ENCODE data around the gene ST6GALNAC6.
"Not testable (repeated sequence)": the region's sequence is repeated elsewhere in the genome, so short reads cannot be mapped to it uniquely, and the experiment has no call there.

Gene ST6GALNAC6

DNA sequence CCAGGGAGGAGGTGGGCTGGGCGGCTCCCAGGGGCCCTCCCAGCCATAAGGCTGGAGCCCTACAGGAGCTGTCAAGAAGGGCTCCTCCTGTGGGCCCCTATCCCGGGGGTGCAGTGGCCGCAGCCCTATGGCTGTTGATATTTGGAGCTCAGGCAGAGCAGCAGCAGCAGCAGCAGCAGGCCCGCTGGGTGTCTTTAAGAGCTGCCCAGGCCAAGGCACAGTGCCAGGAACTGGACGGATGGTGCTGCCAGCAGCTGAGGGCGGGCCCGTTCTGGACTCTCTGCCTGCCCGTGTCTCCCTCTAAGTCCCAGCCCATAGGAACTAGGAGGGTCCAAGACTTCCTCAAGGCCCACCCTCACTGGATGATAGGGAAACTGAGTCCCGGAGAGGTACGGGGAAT is 25.5 kb downstream of the ST6GALNAC6 start:
- DNase-seq (ENCODE audit: low read depth in 2 of 2), result no peak

- DNase-seq (ENCODE audit: low read depth in 2 of 2), result no peak
Measured at GRCh38 chr9:127873223-127873691, 26.1 kb downstream of the ST6GALNAC6 start.

DNA sequence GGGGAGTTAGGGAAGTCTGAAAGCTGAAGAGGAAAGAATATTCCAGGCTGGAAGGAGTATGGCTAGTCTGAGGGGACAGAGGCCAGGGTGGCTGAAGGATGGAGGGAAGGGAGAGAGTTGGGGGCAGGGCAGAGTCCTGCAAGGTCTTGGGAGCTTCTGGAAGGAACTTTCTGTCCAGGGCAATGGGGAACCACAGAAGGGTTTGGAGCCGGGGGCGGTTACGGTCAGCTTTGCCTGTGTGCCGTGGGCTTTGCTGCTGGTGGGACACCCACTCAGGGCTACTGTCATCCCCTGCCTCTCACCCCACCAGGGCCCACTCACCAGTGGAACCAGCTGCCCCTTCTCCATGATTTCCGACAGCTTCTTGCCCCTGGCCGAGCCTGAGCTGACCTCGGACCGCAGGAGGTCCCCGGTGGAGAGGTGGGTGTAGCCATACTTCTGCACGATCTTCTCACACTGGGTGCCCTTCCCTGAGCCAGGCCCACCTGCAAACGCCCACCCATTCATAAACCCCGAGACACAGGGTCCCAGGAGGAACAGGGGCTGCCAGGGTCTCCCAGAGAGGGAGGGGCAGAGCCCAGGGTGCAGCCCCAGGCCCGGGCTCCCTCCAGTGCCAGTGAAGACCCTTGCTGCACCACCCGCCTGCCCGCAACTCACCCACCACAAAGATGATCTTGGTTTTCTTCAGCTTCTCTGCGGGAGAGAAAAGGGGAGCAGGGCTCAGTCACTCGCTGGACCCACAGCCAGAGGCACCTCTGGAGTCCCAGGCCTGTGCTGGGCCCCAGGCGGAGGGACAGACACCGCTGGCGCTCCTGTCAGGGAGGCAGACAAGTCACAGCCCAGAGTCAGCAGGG is 26.8 kb downstream of the ST6GALNAC6 start:
- no peak for DNase-seq (ENCODE audit: low read depth in 2 of 2)

GRCh38 chr9:127871531-127871930 is 27.9 kb downstream of the ST6GALNAC6 start:
- DNase-seq (ENCODE audit: low read depth in 2 of 2), result no peak

DNA sequence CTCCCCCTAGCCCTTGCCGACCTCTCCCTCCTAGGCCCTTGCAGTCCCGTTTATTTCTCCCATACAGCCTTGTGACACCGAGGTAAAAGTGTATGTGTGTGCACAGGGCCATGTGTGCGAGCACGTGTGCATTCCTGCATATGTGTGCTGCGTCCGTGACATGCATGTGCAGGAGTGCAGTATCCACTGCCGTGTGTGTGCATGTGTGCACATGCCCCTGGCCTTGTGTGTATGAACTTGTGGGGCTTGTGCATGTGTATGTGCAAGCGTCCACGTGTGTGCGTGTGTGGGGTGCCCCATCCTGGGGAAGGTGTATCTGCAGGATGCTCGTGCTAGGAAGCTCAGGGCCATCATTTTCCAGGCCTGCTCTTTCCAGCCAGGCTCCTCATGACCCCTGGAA is 28.5 kb downstream of the ST6GALNAC6 start:
- no peak for DNase-seq (ENCODE audit: low read depth in 2 of 2)

DNA sequence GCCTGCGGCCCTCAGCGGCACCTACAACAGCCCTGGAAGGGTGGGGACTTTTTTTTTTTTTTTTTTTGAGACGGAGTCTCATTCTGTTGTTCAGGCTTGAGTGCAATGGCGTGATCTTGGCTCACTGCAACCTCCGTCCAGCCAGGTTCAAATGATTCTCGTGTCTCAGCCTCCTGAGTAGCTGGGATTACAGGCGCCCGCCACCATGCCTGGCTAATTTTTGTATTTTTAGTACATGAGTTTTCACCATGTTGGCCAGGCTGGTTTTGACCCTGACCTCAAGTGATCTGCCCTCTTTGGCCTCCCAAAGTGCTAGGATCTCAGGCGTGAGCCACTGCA is 29.3 kb downstream of the ST6GALNAC6 start:
- not testable (repeated sequence) for DNase-seq (ENCODE audit: low read depth in 2 of 2)

DNA sequence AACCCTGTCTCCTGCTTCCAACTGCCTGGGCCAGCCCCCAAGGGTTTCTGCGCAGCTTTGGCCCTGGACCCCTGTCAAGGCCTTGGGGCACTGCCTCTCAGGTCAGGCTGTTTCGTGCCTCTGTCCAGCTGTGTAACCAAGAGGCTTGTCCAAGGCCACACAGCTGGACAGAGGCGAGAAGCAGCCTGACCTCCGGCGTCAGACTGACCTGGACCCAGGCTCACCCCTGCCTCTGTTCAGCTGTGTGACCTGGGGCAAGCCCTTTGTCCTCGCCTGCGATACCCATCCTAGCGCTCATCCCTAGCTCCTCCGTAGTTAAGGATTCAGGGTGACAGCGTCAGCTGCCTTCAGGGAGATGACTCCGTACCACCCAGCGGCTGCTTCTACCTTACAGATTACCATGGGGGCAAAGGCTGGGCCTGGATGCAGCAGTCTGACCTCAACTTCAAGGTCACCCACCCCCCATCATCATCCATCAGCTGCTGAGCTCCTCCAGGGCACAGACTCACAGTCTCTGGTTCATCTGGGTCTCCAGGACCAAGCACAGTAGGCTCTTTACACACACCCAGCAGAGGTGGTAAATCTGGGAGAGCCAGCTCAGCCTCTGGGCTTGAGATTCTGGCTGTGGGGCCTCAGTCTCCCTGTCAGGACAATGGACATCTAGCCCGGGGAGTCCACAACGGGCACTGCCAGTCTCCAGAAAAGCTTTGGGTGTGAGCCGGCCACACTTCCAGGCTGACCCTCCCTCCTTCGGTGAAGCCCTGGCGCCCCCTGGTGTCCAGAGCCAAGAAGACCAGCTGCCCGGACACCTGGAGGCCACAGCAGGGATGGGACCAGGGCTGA is 29.9 kb downstream of the ST6GALNAC6 start:
- DNase-seq (ENCODE audit: low read depth in 2 of 2), result peak; percentile 54 to 72

GRCh38 chr9:127868278-127868902 is 31.0 kb downstream of the ST6GALNAC6 start:
- no peak for DNase-seq (ENCODE audit: low read depth in 2 of 2)

DNA sequence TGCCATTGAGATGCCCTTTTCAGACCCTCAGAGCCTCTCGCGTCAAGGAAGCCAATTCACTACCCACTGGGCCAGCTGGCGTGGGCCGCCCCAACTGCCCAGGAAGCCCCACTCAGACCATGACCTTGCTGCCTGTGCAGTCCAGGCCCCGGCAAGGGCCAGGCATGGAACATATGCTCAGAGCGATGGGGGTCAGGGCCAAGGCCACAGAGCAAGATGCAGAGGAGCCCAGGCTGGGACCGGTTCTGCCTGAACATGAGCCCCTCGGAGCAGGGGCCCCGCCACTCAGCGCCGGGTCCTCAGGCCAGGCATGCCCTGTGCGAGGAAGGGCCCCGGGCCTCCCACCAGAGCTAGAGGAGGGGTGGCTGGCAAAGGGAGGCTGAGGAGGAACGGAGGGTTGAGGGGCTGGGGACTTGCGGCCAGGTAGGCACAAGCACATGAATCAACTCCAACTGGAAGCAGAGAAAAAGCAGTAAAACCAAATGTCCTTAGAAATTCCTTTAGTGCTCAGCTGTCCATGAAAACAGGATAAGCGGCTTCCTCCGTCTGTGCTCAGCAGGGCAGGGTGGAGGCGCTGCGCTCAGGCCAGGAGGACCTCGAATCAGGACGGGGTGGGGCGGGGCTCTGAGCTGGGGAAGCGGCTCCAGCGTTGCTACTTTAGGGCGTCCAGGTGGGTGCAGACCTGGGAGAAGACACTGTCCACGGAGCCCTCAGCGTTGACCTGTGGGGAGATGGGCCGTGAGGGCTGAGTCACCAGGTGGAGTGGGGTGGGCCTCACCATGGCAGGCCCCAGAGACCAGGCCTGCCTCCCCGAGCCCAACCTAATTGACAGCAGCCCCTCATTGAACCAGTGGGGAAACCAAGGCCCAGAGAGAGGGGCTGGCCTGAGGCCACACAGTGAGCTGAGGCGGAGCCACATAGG is 31.8 kb downstream of the ST6GALNAC6 start:
- DNase-seq (ENCODE audit: low read depth in 2 of 2), result no peak

GRCh38 chr9:127866535-127866934 is 32.9 kb downstream of the ST6GALNAC6 start:
- no peak for DNase-seq (ENCODE audit: low read depth in 2 of 2)

- DNase-seq (ENCODE audit: low read depth in 2 of 2), result no peak
Measured at GRCh38 chr9:127865645-127866464, 33.5 kb downstream of the ST6GALNAC6 start.

- DNase-seq (ENCODE audit: low read depth in 2 of 2), result no peak
Measured at GRCh38 chr9:127863191-127863621, 36.2 kb downstream of the ST6GALNAC6 start.

- peak; percentile 21 to 28 for DNase-seq (ENCODE audit: low read depth in 2 of 2)
Measured at GRCh38 chr9:127862075-127863011, 37.1 kb downstream of the ST6GALNAC6 start.

DNA sequence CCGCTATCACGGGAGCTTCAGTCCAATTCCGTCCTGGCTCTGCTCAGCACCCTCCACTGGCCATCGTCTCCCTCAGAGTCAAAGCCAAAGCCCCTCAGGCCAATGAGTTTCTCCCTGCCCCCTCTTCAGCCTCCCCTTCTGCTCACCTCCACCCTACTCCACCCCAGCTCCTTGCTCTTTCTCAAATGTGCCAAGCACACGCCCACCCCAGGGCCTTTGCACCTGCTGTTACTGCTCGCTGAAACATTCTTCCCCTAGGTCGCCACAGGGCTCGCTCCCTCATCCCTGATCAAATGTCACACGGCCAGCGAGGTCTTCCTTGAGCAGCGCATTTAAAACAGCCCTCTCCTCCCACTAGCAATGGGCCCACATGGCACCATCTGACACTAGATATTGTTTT is 38.6 kb downstream of the ST6GALNAC6 start:
- no peak for DNase-seq (ENCODE audit: low read depth in 2 of 2)

DNA sequence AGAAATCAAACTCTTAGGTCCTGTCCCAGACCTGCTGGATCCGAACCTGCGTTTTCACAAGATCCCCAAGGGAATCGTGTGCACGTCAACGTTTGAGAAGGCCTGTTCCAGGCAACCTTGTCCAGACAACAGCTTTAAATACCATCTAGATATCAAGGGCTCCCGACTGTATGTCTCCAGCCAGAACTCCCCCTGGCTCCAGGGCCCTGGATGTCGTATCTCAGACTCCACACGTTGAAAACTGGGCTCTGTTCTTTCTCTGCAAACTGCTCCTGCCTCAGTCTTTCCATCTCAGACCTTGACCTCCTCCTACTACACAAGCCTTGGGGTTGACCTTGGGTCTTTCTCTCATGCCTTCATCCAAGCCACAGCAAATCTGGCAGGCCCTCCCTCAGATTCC is 39.1 kb downstream of the ST6GALNAC6 start:
- no peak for DNase-seq (ENCODE audit: low read depth in 2 of 2)

GRCh38 chr9:127858041-127858512 is 41.3 kb downstream of the ST6GALNAC6 start:
- no peak for DNase-seq (ENCODE audit: low read depth in 2 of 2)

GRCh38 chr9:127857278-127857677 is 42.1 kb downstream of the ST6GALNAC6 start:
- no peak for DNase-seq (ENCODE audit: low read depth in 2 of 2)

- DNase-seq (ENCODE audit: low read depth in 2 of 2), result no peak
Measured at GRCh38 chr9:127856729-127857116, 42.7 kb downstream of the ST6GALNAC6 start.

GRCh38 chr9:127856094-127856728 is 43.2 kb downstream of the ST6GALNAC6 start:
- DNase-seq (ENCODE audit: low read depth in 2 of 2), result no peak
